Central memory CD4-positive, alpha-beta T cell (primary cell): ENCODE data around the gene GARNL3.

Source experiments
- DNase-seq: peaks from one replicate; pipeline ENCODE4 v3.0.0; 2022

Gene GARNL3

DNA sequence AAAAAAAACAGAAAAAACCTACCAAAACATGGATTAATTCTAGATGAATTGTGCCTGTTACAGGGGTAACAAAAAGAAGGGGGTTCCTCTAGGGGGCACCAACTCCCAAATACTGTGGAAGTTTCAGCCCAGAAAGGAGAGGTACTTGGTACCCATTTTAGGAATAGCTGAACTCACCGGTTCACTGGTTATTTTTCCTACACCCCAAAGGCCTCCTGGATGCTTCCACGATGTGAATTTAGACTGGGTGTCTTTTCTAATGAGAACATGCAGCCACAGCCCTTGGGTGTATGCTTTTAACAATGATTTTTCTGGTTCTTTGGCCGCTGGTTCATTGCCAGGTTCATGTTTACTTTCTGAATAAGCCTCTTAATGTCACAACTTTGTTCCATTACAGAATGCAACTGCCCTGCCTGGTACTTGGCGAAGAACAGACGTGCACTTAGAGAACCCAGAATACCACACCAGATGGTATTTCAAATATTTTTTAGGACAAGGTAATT, 46.7 kb downstream of the GARNL3 start:
- DNase-seq = peak; percentile 1

DNA sequence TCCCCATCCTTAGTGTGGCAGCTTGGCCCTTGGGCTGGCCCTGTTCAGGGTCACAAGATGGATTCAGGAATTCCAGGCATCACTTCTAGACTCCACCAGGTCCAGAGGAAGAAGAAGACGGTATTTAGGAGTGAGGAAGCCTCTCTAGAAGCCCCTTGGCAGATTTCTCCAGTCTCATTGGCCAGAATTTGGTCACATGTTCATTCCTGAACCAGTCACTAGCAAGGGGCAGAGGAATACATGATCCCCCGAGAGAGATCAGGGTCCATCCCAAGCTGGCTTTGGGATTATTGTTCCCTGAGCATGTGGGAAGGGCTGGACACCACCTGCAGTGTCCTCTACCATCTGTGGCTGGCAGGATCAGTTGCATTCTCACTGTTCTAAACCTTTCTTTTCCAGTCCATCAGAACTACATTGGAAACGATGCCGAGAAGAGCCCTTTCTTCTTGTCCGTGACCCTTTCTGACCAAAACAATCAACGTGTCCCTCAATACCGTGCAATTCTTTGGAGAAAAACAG, 48.5 kb downstream of the GARNL3 start:
- DNase-seq = no peak

DNA sequence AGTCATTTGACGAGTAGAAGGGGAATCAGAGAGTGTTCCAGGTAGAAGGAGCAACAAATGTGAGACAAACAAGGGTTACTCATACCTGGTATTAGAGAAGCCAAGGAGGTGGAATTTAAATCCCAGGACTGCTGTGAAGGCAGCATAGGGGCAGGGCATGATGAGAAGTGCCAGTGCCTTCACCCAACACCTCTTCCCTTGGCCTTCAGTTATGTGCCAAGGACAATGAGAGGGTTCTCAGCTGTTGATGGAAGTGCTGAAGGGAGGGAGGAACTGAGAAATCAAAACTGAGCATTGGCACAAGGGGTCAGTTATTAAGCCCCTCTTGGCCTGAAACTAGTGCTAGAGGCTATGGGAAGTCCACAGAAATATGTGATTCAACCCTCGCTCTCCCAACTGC, 50.3 kb downstream of the GARNL3 start:
- no peak for DNase-seq

DNA sequence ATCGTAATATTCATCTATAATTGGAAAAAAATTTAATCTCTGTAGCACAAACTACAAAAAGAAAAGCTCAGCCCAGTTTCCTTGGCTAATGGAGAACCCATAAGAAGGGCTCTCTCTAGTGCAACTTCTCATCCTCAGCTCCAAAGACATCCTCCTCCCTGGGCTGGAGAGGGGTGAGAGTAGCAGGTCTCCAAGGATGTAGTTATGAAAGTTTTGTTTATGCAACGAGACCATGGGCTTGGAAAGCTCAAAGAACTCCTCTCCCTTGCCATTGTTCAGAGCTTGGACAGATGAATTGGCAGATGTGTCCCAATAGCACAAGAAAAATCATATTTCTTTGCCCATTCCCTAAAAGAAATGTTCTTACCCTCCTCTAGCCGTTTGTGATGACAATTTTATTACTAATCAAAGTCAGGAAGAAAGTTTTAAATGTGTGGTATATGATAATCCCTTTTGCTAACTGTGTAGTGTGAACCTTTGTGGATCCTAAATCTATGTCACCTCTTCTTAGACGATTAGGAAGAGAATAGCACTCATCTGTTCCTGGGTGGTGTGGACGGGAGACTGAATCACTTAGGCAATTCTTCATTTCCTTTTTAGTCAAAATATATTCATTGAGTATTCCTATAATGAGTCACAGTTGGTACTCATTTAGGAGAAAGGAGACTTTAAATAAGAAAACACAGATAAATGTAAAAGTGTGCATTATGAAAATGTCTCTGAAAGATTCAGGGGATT, 52.2 kb downstream of the GARNL3 start:
- no peak for DNase-seq

DNA sequence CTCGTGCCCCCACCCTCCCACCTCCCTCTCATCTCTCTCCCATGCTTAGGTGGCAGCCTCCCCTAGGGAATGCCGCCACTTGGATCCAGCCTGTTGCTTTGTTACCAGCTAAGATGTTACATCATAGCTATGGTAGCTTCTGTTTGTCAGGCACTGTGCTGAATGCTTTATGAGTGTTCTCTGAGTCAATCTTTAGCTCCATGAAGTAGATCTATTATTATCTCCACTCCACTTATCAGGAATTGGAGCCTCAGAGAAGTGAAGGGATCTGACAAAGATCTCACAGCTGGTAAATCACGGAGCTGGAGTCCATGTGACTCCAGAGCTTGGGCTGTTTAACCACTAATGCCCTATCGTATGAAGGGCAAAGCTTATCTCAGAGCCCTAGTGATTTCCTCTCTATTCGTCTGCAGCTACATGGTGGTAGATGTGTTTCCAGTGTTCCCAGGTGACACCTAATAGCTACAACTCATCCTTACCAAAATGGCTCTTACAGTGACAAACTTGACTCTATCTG, 54.1 kb downstream of the GARNL3 start:
- no peak for DNase-seq

DNA sequence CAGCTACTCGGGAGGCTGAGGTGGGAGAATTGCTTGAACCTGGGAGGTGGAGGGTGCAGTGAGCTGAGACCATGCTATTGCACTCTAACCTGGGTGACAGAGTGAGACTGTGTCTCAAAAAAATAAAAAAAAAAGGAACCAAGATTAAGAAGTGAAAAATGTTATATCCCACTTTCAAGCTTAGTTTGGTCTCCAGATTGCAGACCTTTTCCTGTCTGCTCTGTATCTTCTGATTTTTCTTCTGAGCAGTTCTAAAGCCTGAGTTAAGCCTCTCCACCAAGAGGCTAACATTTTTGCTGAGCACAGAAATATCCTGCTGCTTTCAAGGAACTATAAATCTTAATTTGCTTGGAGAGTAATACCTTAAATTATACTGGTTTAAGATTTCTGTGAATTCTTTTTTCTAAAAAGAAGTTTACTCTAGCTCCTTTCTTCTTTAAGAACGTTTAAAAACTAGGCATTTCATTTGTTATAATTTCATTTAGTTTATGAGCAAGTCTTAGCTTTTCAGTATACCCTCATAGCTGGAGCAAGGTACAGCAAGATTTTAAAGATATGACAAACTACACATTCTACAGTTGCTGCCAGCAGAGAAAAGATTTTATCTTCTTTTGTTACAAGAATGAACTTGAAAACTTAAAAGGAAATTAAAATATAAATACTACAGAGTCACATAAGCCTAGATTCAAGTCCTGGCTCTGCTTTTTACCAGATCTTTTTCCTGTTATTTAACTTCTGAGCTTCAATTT, 55.0 kb downstream of the GARNL3 start:
- DNase-seq = no peak

DNA sequence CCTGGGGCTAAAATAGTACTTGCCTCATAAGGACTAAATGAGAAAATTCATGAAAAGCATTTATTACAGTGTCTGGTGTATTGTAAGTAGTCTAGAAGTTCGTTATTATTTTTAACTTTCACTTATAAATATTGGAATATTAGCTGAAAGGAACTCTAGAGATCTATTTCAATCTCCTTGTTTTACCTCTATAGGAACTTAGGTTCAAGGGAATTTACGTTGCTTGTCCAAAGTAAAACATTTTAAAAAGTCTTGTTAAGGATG, 55.5 kb downstream of the GARNL3 start:
- no peak for DNase-seq

DNA sequence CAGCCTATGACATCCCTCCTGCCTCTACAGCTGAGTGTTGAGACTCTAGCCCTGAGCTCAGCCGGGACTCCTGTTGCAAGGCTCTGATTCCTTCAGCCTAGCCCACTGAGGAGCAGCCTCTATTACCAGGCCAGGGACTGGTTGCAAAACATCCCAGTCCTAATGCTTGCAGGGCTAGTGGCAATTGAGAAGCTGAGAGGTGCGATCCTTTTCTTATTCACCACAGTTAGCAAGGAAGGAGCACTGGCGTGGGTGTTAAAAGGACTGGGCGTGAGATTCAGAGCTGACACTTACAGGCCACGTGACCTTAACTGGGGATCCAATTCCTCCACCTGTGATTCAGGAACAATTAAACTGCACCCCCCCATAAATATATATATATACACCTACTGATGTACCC, 58.8 kb downstream of the GARNL3 start:
- no peak for DNase-seq

DNA sequence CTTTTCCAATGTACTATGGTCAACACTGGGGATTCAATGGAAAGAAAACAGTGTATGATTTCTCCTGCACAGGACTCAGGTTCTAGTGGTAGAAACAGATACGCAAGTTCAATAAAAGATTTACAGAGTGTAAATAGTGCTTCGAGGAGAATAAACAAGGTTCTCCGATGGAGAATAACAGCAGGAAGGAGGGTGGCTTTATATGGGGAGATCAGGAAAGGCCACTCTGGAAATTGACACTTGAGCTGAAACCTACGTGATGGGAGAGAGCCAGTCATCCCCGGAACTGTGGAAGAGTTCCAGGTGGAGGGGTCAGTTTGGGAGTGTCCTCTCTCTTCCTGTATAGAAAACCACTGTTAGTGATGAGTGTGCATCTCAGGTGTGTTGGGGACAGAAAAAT, 65.9 kb downstream of the GARNL3 start:
- DNase-seq = no peak

DNA sequence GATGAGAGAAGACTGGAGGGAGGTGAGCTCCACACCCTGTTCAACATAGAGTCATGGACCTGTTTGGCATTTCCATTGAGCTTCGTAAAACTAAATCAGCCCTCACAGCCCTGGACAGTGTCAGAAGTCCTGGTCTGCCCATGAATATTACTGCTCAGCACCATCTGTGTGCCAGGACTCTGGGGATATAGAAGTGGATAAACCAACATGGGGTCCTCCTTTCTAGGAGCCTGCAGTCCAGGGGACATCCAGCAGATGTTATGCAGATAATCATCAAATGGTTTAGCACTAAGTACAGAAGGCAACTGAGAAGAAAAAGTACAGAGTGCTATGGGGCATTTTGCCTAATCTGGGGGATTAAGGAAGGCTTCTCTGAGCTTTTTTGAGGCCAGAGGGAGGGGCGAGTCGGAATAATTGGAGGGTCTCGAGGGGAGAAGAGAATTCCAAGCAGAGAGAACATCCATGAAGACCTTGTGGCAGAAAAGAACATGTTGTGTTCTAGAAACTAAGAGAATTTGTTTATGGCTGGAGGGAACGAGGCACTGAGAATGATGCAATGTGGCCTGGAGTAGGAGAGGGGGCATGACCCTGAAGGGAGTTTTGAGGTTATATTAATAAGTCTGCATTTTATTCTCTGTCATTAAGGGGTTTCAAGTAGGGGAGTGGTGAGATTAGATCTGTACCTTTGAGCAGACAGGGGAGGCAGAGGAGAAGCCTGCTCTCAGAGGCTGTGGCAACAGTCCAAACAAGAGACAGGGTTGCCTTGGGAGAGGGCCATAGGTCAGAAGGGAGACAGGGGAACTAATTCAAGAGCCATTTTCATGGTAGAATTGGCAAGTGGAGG, 68.9 kb downstream of the GARNL3 start:
- DNase-seq = no peak

DNA sequence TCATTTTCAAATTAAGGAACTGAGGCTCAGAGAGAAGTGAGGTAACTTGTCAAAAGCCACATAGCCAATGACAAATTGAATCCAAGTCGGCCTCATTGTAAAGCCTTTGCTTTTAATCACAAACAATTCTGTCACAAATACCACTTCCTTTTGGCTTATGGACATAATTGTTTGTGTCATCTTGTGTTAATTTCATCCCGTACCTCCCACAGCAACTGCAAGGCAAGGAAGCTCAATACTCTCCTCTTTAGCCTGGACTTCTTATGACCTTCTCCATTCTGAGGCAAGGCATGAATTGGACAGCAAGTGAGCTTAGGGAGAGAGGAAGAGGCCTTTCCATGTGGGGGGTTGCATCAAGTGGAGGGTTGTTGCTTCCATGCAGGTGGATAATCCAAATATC, 70.2 kb downstream of the GARNL3 start:
- DNase-seq = no peak

DNA sequence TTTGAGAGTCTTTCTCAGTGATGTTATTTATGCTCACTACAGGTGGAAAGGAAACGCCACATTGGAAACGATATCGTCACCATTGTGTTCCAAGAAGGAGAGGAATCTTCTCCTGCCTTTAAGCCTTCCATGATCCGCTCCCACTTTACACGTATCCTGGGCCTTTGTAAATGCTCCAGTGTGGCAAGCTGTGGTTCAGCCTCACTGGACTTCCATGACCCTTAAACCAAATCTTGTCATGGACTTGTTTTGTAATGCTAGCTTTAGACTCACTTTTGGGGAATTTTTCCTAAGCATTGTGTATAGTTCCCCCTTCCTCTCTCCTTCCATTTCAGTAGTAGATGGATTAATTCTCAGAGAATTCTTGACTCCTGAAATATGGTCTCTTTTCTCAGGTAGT, 71.5 kb downstream of the GARNL3 start:
- no peak for DNase-seq

DNA sequence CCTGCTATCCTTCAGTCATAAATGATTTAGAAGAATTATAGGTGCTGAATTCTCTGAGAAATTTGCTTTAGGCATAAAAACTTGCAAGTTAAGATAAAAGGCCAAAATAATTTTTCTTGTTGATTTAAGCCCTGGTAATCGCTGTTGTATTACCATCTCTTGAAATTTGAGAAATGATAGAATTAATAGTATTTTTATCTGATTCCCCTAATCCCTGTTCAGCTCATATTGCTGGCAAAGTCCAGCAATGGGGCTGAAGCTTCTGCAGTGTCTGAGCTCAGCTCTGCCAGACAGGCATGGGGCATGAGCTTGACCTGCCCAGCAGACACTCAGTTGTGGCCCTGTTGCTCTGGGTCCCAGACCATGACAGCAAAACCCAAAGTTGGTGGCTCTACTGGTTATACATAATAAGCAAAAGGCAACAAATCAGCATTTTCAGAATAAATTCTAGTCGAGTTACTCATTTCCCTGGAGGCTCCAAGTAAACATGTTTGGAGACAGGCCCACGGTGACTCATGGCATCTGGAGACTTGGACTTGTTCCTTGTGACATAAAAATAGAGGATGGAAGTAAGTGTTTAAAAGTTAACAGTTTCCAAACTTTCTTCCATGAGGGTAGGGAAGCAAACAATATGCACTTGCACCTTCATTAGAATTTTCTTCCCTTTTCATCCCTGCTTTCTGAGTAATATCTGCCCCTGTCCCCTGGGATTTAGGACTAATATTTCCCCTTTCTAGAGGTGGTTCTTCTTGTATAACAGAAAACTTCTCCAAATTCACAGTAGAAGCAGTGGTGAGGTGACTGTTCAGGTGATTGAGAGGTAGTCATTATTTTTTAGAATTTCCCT, 72.2 kb downstream of the GARNL3 start:
- no peak for DNase-seq

DNA sequence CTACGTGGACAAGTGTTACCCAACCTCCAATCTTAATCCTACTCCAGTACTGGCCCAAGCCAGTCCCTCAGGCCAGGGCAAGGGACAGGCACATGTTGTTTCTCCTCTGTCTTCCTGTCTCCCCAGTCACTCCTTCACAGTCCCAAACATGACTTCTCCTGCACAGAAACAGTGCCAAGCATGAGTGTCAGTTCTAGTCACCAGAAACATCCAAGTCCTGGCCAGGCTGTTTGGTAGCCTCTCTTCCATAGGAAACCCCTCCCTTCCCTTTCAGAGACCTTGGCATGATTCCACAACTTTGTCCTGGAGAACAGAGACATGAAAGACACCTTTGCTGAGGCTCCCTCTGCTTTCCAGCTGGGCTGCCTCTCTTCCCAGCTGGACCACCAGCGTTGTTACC, 76.1 kb downstream of the GARNL3 start:
- no peak for DNase-seq

DNA sequence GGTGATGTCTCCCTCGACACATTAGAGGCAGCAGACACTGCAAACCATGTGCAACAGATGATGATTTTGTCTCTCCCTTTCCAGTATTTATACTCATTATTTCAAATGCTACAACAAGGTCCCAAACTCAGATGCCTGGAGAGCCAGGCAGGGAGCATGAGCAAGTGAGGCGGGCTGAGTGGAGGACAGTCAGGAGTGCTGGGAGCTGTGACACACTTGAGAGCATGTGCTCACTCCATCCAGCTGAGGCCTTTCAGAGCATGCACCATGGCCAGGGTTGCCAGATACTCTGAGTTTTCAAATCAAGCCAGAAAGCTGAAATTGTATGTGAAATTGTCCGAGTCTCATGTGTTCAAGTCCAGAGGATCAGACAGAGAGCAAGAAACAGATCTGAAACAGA, 76.6 kb downstream of the GARNL3 start:
- DNase-seq = no peak

DNA sequence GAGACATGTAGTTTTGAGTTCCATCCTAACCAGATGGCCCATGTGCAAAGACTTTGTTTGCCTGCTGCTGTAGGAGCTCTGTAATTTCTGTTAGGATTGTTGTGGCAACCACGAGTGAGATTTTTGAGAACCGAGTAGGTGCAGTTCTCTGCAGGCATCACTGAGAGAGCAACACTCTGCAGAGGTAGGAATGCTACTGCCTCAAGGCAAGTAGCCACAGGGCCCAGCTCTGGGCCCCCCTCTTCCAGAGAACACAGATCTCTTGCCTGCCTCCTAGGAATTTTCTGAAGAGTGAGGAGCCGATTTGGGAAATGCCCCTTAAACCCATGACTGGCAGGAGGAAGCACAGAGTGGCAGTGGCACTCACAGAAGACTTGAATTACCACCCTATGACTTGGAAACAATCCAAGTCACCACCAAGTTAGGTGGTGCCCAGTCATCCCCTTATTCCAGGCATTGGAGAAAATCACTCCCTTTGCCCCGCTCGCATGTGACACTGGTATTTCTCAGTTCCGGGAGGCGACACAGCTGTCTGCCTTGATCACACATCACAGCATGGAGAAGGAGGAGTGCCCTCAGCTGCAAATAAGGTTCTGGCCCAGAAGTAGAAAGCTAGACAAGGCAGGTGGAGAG, 79.9 kb downstream of the GARNL3 start:
- DNase-seq = no peak

DNA sequence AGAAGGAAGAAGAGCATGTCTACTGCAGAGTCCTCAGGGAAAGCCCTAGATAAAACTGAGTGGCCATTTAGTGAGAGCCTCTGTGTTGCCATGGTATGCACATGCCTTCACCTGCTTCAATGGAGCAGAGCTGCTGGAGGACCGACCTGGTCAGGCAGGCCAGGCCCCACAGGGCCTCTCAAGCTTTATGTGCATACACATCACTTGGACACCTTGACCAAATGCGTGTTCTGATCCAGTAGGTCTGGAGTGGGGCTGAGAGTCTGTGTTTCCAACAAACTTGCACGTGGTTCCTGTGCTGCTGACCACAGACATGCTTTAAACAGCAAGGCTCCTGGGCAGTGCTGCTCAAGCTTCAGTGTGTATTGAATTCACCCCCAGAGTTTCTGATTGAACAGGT, 81.0 kb downstream of the GARNL3 start:
- no peak for DNase-seq

DNA sequence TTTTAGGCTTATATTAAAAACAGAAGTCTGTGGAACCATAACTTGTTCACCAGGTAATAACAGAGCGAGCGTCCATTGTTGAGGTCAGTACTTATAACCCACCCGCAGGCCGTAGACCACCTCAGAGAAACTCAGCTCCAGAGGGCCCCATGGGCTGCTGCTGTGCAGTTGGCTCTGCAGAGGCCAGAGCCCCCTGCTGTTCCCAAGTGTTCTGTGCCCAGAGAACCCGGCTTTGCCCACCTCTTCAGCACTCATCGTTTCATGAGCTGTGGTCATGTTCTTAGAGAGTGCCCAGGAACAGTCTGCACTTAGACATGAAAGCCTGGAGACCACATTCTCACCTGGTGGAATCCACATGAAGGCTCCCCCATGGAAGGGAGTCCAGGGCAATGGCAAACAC, 82.0 kb downstream of the GARNL3 start:
- DNase-seq = no peak

DNA sequence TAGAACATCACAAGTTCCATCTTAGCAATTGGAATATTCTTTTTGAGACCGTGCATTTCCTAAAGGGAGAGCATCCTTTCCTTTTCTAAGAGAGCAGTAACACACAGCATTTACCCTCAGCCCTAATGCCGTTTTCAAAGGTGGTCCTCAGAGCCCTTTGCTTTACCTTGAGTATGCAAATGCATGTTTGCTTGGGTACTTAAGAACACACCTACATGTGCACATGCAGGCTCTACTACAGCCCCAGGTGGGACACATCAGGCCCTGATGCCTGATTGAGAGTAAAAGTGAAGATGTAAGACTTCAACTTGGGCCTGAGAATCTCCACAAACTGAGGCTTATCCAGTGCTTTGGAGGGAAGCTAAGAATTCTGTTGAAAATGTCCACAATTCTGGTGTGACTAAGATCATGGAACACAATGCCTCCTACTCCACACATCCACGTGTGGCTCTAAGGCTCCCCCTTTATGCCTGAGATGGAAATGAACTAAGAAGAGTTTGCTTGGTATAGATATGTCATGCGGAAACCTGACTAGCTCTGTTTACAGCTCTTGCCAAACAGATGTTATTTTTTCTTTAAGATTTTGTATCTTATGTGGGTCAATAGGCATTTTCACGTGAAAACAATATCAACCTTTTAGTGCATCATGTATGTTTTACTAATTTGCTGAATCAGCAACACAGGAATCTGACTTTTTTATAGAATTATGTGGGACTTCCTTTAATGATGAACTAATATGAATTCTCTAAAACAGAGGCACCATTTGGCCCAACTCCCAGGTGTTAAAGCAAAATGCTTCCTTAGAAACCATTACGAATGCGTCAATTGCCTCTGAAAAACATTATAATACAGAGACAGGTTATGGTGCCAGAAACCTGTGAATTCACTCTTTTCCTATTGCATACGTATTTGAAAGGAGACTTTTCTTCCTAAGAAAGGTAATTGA, 83.5 kb downstream of the GARNL3 start:
- DNase-seq = no peak

DNA sequence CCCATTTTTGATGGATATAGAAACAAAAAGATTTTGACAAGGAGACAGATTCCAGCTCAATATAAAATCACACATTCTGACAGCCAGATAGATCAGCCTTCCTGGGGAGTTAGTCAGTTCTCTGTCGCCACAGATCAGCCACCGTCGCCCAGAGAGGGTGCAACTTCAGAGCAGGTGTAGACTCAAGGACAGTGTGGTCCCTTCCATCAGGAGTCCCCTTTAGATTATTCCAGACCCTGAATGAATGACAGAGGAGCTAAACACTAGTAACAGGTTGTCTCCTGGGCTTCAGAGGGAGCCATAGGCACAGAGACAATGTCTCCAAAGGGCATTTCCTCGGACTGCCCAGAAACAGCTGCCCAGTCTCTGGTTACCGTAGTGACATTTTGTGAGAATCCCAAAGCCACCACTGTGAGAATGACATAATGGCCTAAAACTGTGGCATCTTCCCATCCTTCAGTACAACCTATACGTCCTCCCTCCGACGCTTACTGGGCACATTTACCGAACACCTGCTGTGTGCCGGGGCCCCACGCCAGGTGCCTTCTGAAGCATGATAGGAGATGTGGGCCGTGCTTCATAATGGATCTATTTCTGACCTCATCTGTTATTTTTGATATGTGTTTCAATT, 85.0 kb downstream of the GARNL3 start:
- DNase-seq = no peak
